Activated T-helper 1 cell treated with anti-CD3 and anti-CD28 coated beads, Interleukin-12 subunit alpha, Interleukin-12 subunit beta, Interleukin-2, Interleukin-4 antibody, amounts not matched to agents 30 ng/mL and 10 ng/mL and 1 ng/mL, durations not matched to agents 14 hours and 24 hours and 36 hours (primary cell): ENCODE results near the gene NTHL1. TPM values are rescaled to one million over a fixed set of nuclear protein-coding genes. Genes with fewer than 3 reads are reported as not detected.

Experiments
- DNase-seq: peaks from one replicate; pipeline ENCODE4 v3.0.0; 2021; ENCODE audit warnings: low spot score
- H3K27ac Mint-ChIP-seq: one replicate; pipeline ENCODE4 v1.8.0; 2021; ENCODE audit warnings: mild to moderate bottlenecking, mixed read lengths
- H3K27me3 Mint-ChIP-seq: one replicate; pipeline ENCODE4 v1.8.0; 2022; ENCODE audit warnings: mild to moderate bottlenecking, moderate library complexity, mixed read lengths; ENCODE audit not compliant: insufficient read depth
- H3K36me3 Mint-ChIP-seq: one replicate; pipeline ENCODE4 v1.8.0; 2021; ENCODE audit warnings: low read depth, mixed read lengths
- H3K4me1 Mint-ChIP-seq: one replicate; pipeline ENCODE4 v1.8.0; 2021; ENCODE audit warnings: low read depth, mixed read lengths
- H3K4me3 Mint-ChIP-seq: one replicate; pipeline ENCODE4 v1.8.0; 2021; ENCODE audit warnings: mild to moderate bottlenecking, moderate library complexity, mixed read lengths
- H3K9me3 Mint-ChIP-seq: one replicate; pipeline ENCODE4 v1.8.0; 2021; ENCODE audit warnings: mixed read lengths
- intact Hi-C: fragments of 100-400 bp; cut with micrococcal nuclease; formaldehyde crosslinking; loops from one replicate; pipeline ENCODE4 v1.15.1; 2024
- total RNA-seq: library from RNA; stranded (reverse); gene quantifications from 2 replicates; pipeline ENCODE4 v1.2.3, GENCODE V29; 2022

NTHL1 gene
- total RNA-seq, 1 donor from 2014 or later: 50.0 TPM

GRCh38 chr16:2054543-2055245 lies 7.1 kb upstream of the NTHL1 start:
- Mint-ChIP-seq H3K27me3 (no peaks in the 10 kb centered on the region), H3K4me1 (no peaks in the 10 kb centered on the region), H3K27ac (no peak overlapping the region), H3K9me3 (no peaks in the 10 kb centered on the region), H3K4me3 (no peak overlapping the region), H3K36me3 (peaks cover 6% of the 10 kb centered on the region)
- no peak for DNase-seq
- intact Hi-C loops: no loop called here

- Mint-ChIP-seq H3K9me3 (no peaks in the 10 kb centered on the region), H3K36me3 (peaks cover 6% of the 10 kb centered on the region), H3K27ac (no peak overlapping the region), H3K4me1 (peaks cover 2% of the 10 kb centered on the region), H3K4me3 (no peak overlapping the region), H3K27me3 (no peaks in the 10 kb centered on the region)
- intact Hi-C loops: no loop called here
- DNase-seq: no peak
Observed at GRCh38 chr16:2053897-2054296, 6.3 kb upstream of the NTHL1 start.

DNA sequence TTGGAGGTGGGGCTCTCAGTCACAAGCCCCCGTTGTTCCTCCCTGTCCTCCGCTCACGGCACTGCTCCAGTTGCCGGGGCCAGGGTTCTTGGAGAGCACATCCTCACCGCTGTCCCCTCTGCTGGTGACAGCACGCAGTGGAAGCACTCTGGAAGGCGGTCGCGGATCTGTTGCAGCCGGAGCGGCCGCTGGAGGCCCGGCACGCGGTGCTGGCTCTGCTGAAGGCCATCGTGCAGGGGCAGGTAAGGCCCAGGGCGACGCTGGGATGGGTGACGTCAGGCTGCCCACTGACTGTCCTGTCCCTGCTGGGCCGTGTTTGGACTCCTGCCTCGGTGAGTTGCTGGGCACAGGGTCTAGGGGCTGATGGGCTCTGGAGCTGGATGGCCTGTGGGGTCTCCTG lies 5.6 kb upstream of the NTHL1 start:
- DNase-seq: no peak
- intact Hi-C loops: no loop called here
- Mint-ChIP-seq H3K9me3 (no peaks in the 10 kb centered on the region), H3K36me3 (peaks cover 9% of the 10 kb centered on the region), H3K27me3 (no peaks in the 10 kb centered on the region), H3K27ac (no peak overlapping the region), H3K4me1 (peaks cover 9% of the 10 kb centered on the region), H3K4me3 (no peak overlapping the region)

GRCh38 chr16:2048116-2048543 lies 496 bp upstream of the NTHL1 start:
- H3K27ac Mint-ChIP-seq: peak overlapping the region; percentile 83
- peaks cover 21% of the 10 kb centered on the region for H3K4me1 Mint-ChIP-seq
- H3K4me3 Mint-ChIP-seq: peak overlapping the region; percentile 93
- H3K36me3 Mint-ChIP-seq: peaks cover 12% of the 10 kb centered on the region
- H3K27me3 Mint-ChIP-seq: no peaks in the 10 kb centered on the region
- no peaks in the 10 kb centered on the region for H3K9me3 Mint-ChIP-seq
- DNase-seq: no peak
- intact Hi-C loops: loop anchor here (10.0 kb wide), 1 partner anchor 623 kb away; the partner anchor contains the start of gene UQCC4

DNA sequence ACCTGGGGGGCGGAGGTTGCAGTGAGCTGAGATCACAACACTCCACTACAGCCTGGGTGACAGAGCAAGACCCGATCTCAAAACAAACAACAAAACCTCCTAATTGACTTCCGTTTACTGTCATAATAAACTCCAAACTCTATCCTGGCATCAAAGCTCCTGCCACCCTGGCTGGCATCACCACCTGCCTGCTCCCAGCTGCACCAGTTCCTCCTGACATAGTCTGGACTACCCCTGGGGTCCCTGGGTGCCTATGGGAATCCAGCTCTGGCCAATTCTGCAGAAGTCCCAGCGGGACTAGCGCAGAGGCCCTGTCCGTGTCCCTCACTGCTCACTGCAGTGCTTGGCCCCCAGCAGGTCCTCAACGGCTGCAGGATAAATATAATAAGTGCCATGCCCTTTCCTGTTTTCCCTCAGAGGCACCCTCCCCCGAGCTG lies 723 bp downstream of the NTHL1 start:
- intact Hi-C loops: loop anchor here (1.0 to 10.0 kb wide), 8 partner anchors 24 to 622 kb away; partner anchors contain the start of genes MLST8, TRAF7, UQCC4 and ZNF598
- peak overlapping the region; percentile 67 for H3K27ac Mint-ChIP-seq
- no peak for DNase-seq
- H3K4me1 Mint-ChIP-seq: peaks cover 21% of the 10 kb centered on the region
- H3K36me3 Mint-ChIP-seq: peaks cover 12% of the 10 kb centered on the region
- peak overlapping the region; percentile 93 for H3K4me3 Mint-ChIP-seq
- H3K27me3 Mint-ChIP-seq: no peaks in the 10 kb centered on the region
- H3K9me3 Mint-ChIP-seq: no peaks in the 10 kb centered on the region

DNA sequence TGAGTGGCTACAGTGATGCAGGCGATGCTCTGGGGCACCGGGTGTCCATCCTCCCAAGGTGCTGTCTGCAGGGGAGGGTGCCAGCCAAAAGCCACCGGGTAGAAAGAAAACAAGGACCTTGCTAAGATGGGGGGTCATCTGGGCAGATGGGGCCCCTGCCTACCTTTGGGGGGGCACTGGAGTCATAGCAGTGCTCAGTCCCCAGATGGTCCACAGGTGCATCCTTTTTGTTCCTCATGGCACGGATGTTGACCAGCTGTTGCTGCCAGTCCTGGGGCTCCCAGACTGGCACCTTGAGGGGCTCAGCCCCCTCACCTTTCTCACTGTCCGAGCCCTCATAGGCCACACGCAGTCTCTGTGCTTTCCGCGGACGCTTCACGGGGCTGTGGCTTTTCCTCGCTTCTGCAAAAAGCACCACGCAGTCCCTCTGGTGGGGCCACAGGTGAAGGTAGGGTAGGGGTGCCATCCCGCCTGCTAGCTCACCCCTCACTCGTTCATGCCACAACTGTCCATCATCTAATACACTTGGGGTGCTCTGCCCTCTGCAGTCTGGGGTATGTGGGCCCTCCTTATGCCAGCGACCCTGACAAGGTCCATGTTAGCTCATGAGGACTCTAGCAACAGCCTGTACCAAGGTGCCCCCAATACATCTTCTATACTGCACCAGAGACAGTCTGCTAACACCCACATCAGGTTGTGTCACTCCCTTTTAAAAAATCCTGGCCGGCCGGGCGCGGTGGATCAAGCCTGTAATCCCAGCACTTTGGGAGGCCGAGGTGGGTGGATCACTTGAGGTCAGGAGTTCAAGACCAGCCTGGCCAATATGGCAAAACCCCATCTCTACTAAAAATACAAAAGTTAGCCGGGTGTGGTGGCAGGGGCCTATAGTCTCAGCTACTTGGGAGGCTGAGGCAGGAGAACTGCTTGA lies 1.4 kb downstream of the NTHL1 start:
- Mint-ChIP-seq H3K4me3 (peak overlapping the region; percentile 93), H3K4me1 (peaks cover 21% of the 10 kb centered on the region), H3K36me3 (peaks cover 10% of the 10 kb centered on the region), H3K27ac (no peak overlapping the region), H3K9me3 (no peaks in the 10 kb centered on the region), H3K27me3 (no peaks in the 10 kb centered on the region)
- intact Hi-C loops: loop anchor here (10.0 kb wide), 1 partner anchor 621 kb away; the partner anchor contains the start of gene UQCC4
- DNase-seq: no peak

DNA sequence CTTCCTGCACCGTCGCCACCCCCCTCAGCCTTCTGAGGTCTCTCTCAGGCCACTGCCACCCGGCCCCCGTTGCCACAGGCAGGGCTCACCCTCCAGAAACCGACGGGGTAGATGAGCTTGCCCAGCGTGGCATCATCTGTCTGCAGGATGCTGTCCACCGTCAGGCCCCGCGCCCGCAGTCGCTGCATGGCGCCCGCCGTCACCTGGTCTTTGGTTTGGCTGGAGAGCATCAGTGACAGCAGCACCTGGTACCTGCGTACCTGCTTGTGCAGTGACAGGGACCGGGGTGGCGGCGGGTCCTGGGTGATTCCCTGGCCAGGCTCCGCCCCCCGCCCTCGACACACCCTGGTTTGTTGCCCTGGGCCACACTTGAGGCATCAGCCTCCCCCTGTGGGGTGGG lies 3.1 kb downstream of the NTHL1 start:
- DNase-seq: no peak
- no peaks in the 10 kb centered on the region for H3K9me3 Mint-ChIP-seq
- peaks cover 21% of the 10 kb centered on the region for H3K4me1 Mint-ChIP-seq
- intact Hi-C loops: loop anchor here (10.0 kb wide), 1 partner anchor 620 kb away; the partner anchor contains the start of gene UQCC4
- H3K27ac Mint-ChIP-seq: no peak overlapping the region
- H3K4me3 Mint-ChIP-seq: no peak overlapping the region
- H3K27me3 Mint-ChIP-seq: no peaks in the 10 kb centered on the region
- H3K36me3 Mint-ChIP-seq: peaks cover 8% of the 10 kb centered on the region

GRCh38 chr16:2043667-2044451 lies 3.8 kb downstream of the NTHL1 start:
- Mint-ChIP-seq H3K27me3 (no peaks in the 10 kb centered on the region), H3K9me3 (no peaks in the 10 kb centered on the region), H3K4me1 (peaks cover 18% of the 10 kb centered on the region), H3K36me3 (peaks cover 8% of the 10 kb centered on the region), H3K4me3 (no peak overlapping the region), H3K27ac (no peak overlapping the region)
- no peak for DNase-seq
- intact Hi-C loops: loop anchor here (10.0 kb wide), 1 partner anchor 619 kb away; the partner anchor contains the start of gene UQCC4

DNA sequence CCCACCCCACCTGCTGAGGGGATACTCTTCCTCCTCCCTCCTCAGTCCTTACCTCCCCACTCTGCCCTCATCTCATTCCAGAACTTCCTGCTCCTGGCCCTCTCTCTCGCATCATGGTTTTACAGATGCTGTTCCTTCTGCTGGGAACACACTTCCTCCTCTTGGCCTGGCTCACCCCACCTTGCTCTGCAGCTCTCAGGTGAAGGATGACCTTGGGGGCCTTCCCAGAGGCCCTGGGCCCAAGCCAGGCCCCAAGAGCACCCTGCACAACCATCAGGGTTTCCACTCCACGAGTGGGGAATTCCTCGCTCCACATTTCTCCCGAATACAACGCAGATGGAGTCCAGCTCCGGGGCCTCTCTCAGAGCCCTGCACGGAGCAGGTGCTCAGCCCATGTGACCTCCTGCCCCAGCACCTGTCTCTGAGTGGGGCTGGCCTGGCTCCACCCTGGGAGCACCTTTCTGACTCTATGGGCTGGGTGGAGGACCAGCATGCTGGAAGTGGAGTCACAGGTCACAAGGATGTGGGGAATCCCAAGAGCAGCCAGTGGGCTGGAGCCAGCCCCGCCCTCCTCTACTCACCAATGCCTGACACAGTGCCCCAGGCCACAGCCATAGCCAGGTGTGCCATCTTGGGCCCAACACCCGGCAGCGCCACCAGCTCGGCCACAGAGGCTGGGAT lies 4.5 kb downstream of the NTHL1 start:
- H3K36me3 Mint-ChIP-seq: peaks cover 3% of the 10 kb centered on the region
- peaks cover 12% of the 10 kb centered on the region for H3K4me1 Mint-ChIP-seq
- intact Hi-C loops: loop anchor here (10.0 kb wide), 1 partner anchor 618 kb away; the partner anchor contains the start of gene UQCC4
- H3K9me3 Mint-ChIP-seq: no peaks in the 10 kb centered on the region
- no peak for DNase-seq
- no peaks in the 10 kb centered on the region for H3K27me3 Mint-ChIP-seq
- H3K27ac Mint-ChIP-seq: no peak overlapping the region
- H3K4me3 Mint-ChIP-seq: no peak overlapping the region

DNA sequence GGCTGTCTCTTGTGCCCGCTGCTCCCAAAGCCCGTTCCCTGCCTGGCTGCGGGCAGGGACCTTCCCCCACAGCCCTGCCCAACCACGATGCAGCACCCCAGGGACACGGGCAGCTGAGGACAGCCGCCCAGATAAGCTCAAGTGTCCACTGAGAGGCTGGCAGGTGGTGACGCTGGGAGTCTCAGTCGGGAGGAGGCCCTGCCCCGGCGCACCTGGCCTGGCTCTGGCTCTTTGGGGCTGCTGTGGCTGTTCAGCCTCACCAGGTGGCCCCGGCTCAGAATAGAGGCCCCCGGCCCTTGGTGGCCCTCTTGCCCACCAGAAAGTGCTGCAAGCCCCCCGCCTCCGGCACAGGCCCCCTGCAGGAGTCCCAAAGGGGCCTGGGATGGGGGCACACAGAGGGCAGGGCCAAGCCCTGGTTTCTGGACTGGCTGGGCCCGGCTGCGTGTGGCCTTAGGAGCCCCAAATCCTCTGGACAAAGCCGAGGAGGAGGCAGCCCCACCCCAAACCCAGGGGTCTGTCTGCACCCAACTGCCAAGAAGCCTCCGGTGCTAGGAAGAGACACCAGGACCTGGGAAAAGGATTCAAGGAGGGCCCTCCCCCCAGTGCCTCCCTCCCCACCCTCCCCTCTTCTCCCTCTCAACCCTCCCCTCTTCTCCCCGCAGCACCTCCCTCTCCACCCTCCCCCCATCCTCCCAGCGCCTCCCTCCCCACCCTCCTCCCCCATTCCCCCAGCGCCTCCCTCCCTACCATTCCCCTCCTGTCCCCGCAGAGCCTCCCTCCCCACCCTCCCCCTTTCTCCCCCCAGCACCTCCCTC lies 5.3 kb downstream of the NTHL1 start:
- H3K27ac Mint-ChIP-seq: no peak overlapping the region
- intact Hi-C loops: loop anchor here (10.0 kb wide), 1 partner anchor 618 kb away; the partner anchor contains the start of gene UQCC4
- peaks cover 2% of the 10 kb centered on the region for H3K36me3 Mint-ChIP-seq
- DNase-seq: no peak
- H3K27me3 Mint-ChIP-seq: no peaks in the 10 kb centered on the region
- H3K4me1 Mint-ChIP-seq: peaks cover 12% of the 10 kb centered on the region
- no peak overlapping the region for H3K4me3 Mint-ChIP-seq
- no peaks in the 10 kb centered on the region for H3K9me3 Mint-ChIP-seq

GRCh38 chr16:2040787-2041522 lies 6.7 kb downstream of the NTHL1 start:
- Mint-ChIP-seq H3K4me1 (no peaks in the 10 kb centered on the region), H3K36me3 (no peaks in the 10 kb centered on the region), H3K27ac (no peak overlapping the region), H3K9me3 (no peaks in the 10 kb centered on the region), H3K4me3 (no peak overlapping the region), H3K27me3 (no peaks in the 10 kb centered on the region)
- intact Hi-C loops: loop anchor here (10.0 kb wide), 1 partner anchor 616 kb away; the partner anchor contains the start of gene UQCC4
- DNase-seq: no peak
